ENCODE measurements around the gene ESR2.
"Not testable (repeated sequence)": the region's sequence is repeated elsewhere in the genome, so short reads cannot be mapped to it uniquely, and the experiment has no call there.

ESR2 gene

GRCh38 chr14:64225151-64225757 is 68.9 kb downstream of the ESR2 start:
- Mint-ChIP-seq H3K4me3 (no peak overlapping the region), H3K4me1 (ENCODE audit: low read depth) (peaks cover 5% of the 10 kb centered on the region), H3K9me3 (no peaks in the 10 kb centered on the region), H3K36me3 (ENCODE audit: low read depth) (no peaks in the 10 kb centered on the region), H3K27me3 (peaks cover 9% of the 10 kb centered on the region), H3K27ac (no peak overlapping the region)
- intact Hi-C loops (cut with micrococcal nuclease) = no loop called here

- H3K4me3 Mint-ChIP-seq = no peak overlapping the region
- H3K9me3 Mint-ChIP-seq = no peaks in the 10 kb centered on the region
- peaks cover 6% of the 10 kb centered on the region for H3K4me1 Mint-ChIP-seq (ENCODE audit: low read depth)
- peaks cover 10% of the 10 kb centered on the region for H3K27me3 Mint-ChIP-seq
- no peak overlapping the region for H3K27ac Mint-ChIP-seq
- H3K36me3 Mint-ChIP-seq (ENCODE audit: low read depth) = no peaks in the 10 kb centered on the region
- intact Hi-C loops (cut with micrococcal nuclease) = no loop called here
Measured at GRCh38 chr14:64221391-64222003, 72.7 kb downstream of the ESR2 start.

GRCh38 chr14:64220466-64220865 is 73.7 kb downstream of the ESR2 start:
- H3K27me3 Mint-ChIP-seq = peaks cover 10% of the 10 kb centered on the region
- intact Hi-C loops (cut with micrococcal nuclease) = no loop called here
- no peaks in the 10 kb centered on the region for H3K36me3 Mint-ChIP-seq (ENCODE audit: low read depth)
- H3K27ac Mint-ChIP-seq = no peak overlapping the region
- peaks cover 6% of the 10 kb centered on the region for H3K4me1 Mint-ChIP-seq (ENCODE audit: low read depth)
- H3K4me3 Mint-ChIP-seq = no peak overlapping the region
- H3K9me3 Mint-ChIP-seq = no peaks in the 10 kb centered on the region

GRCh38 chr14:64220056-64220455 is 74.1 kb downstream of the ESR2 start:
- no peak overlapping the region for H3K27ac Mint-ChIP-seq
- H3K27me3 Mint-ChIP-seq = peaks cover 10% of the 10 kb centered on the region
- no peaks in the 10 kb centered on the region for H3K9me3 Mint-ChIP-seq
- no peak overlapping the region for H3K4me3 Mint-ChIP-seq
- intact Hi-C loops (cut with micrococcal nuclease) = no loop called here
- no peaks in the 10 kb centered on the region for H3K36me3 Mint-ChIP-seq (ENCODE audit: low read depth)
- peaks cover 6% of the 10 kb centered on the region for H3K4me1 Mint-ChIP-seq (ENCODE audit: low read depth)

GRCh38 chr14:64218344-64219240 is 75.6 kb downstream of the ESR2 start:
- H3K4me3 Mint-ChIP-seq = no peak overlapping the region
- H3K4me1 Mint-ChIP-seq (ENCODE audit: low read depth) = peaks cover 6% of the 10 kb centered on the region

GRCh38 chr14:64217834-64218233 is 76.3 kb downstream of the ESR2 start:
- H3K27ac Mint-ChIP-seq = no peak overlapping the region
- H3K4me3 Mint-ChIP-seq = no peak overlapping the region
- no peaks in the 10 kb centered on the region for H3K36me3 Mint-ChIP-seq (ENCODE audit: low read depth)
- peaks cover 10% of the 10 kb centered on the region for H3K27me3 Mint-ChIP-seq
- H3K4me1 Mint-ChIP-seq (ENCODE audit: low read depth) = peaks cover 6% of the 10 kb centered on the region
- no peaks in the 10 kb centered on the region for H3K9me3 Mint-ChIP-seq
- intact Hi-C loops (cut with micrococcal nuclease) = no loop called here

More at GRCh38 chr14:64218344-64219240, 75.6 kb downstream of the ESR2 start:
- no peaks in the 10 kb centered on the region for H3K36me3 Mint-ChIP-seq (ENCODE audit: low read depth)
- no peak overlapping the region for H3K27ac Mint-ChIP-seq
- peaks cover 10% of the 10 kb centered on the region for H3K27me3 Mint-ChIP-seq
- no peaks in the 10 kb centered on the region for H3K9me3 Mint-ChIP-seq
- intact Hi-C loops (cut with micrococcal nuclease) = no loop called here

- H3K9me3 Mint-ChIP-seq = no peaks in the 10 kb centered on the region
- intact Hi-C loops (cut with micrococcal nuclease) = no loop called here
- peaks cover 10% of the 10 kb centered on the region for H3K27me3 Mint-ChIP-seq
- H3K36me3 Mint-ChIP-seq (ENCODE audit: low read depth) = no peaks in the 10 kb centered on the region
- H3K27ac Mint-ChIP-seq = no peak overlapping the region
- H3K4me1 Mint-ChIP-seq (ENCODE audit: low read depth) = peaks cover 6% of the 10 kb centered on the region
- no peak overlapping the region for H3K4me3 Mint-ChIP-seq
Measured at GRCh38 chr14:64217308-64217707, 76.9 kb downstream of the ESR2 start.

GRCh38 chr14:64215978-64216377 is 78.2 kb downstream of the ESR2 start:
- Mint-ChIP-seq H3K9me3 (no peaks in the 10 kb centered on the region), H3K4me3 (no peak overlapping the region), H3K27me3 (peaks cover 4% of the 10 kb centered on the region), H3K27ac (no peak overlapping the region), H3K4me1 (ENCODE audit: low read depth) (peaks cover 6% of the 10 kb centered on the region), H3K36me3 (ENCODE audit: low read depth) (no peaks in the 10 kb centered on the region)
- intact Hi-C loops (cut with micrococcal nuclease) = no loop called here

- no peak overlapping the region for H3K4me3 Mint-ChIP-seq
- intact Hi-C loops (cut with micrococcal nuclease) = no loop called here
- H3K9me3 Mint-ChIP-seq = no peaks in the 10 kb centered on the region
- peaks cover under 1% of the 10 kb centered on the region for H3K27me3 Mint-ChIP-seq
- H3K36me3 Mint-ChIP-seq (ENCODE audit: low read depth) = no peaks in the 10 kb centered on the region
- peaks cover 1% of the 10 kb centered on the region for H3K4me1 Mint-ChIP-seq (ENCODE audit: low read depth)
- no peak overlapping the region for H3K27ac Mint-ChIP-seq
Measured at GRCh38 chr14:64215274-64215673, 78.9 kb downstream of the ESR2 start.

- no peak overlapping the region for H3K4me3 Mint-ChIP-seq
- no peak overlapping the region for H3K27ac Mint-ChIP-seq
- H3K36me3 Mint-ChIP-seq (ENCODE audit: low read depth) = no peaks in the 10 kb centered on the region
- H3K4me1 Mint-ChIP-seq (ENCODE audit: low read depth) = no peaks in the 10 kb centered on the region
- no peaks in the 10 kb centered on the region for H3K27me3 Mint-ChIP-seq
- intact Hi-C loops (cut with micrococcal nuclease) = no loop called here
- no peaks in the 10 kb centered on the region for H3K9me3 Mint-ChIP-seq
Measured at GRCh38 chr14:64213853-64214570, 80.2 kb downstream of the ESR2 start.

GRCh38 chr14:64213086-64213485 is 81.1 kb downstream of the ESR2 start:
- H3K4me1 Mint-ChIP-seq (ENCODE audit: low read depth) = no peaks in the 10 kb centered on the region
- no peaks in the 10 kb centered on the region for H3K27me3 Mint-ChIP-seq
- no peak overlapping the region for H3K27ac Mint-ChIP-seq
- H3K9me3 Mint-ChIP-seq = no peaks in the 10 kb centered on the region
- H3K36me3 Mint-ChIP-seq (ENCODE audit: low read depth) = no peaks in the 10 kb centered on the region
- H3K4me3 Mint-ChIP-seq = no peak overlapping the region
- intact Hi-C loops (cut with micrococcal nuclease) = no loop called here

- Mint-ChIP-seq H3K27me3 (no peaks in the 10 kb centered on the region), H3K4me1 (ENCODE audit: low read depth) (no peaks in the 10 kb centered on the region), H3K36me3 (ENCODE audit: low read depth) (no peaks in the 10 kb centered on the region), H3K4me3 (no peak overlapping the region), H3K27ac (no peak overlapping the region), H3K9me3 (no peaks in the 10 kb centered on the region)
- intact Hi-C loops (cut with micrococcal nuclease) = no loop called here
Measured at GRCh38 chr14:64212666-64213065, 81.5 kb downstream of the ESR2 start.

GRCh38 chr14:64210912-64211311 is 83.3 kb downstream of the ESR2 start:
- not testable (repeated sequence) for H3K4me1 Mint-ChIP-seq (ENCODE audit: low read depth); H3K36me3 Mint-ChIP-seq (ENCODE audit: low read depth); H3K4me3 Mint-ChIP-seq

GRCh38 chr14:64210216-64210615 is 84.0 kb downstream of the ESR2 start:
- Mint-ChIP-seq H3K9me3 (no peaks in the 10 kb centered on the region), H3K27ac (no peak overlapping the region), H3K27me3 (no peaks in the 10 kb centered on the region), H3K4me1 (ENCODE audit: low read depth) (no peaks in the 10 kb centered on the region), H3K36me3 (ENCODE audit: low read depth) (no peaks in the 10 kb centered on the region), H3K4me3 (no peak overlapping the region)
- intact Hi-C loops (cut with micrococcal nuclease) = no loop called here

More at GRCh38 chr14:64210912-64211311, 83.3 kb downstream of the ESR2 start:
- H3K9me3 Mint-ChIP-seq; H3K27ac Mint-ChIP-seq; H3K27me3 Mint-ChIP-seq; intact Hi-C loops (cut with micrococcal nuclease): not testable (repeated sequence)
